ENCODE results near the gene MPST. TPM values are rescaled to one million over a fixed set of nuclear protein-coding genes. Genes with fewer than 3 reads are reported as not detected.

MPST gene
- total RNA-seq, 1 experiment from 2014 or later = 68.6 TPM

DNA sequence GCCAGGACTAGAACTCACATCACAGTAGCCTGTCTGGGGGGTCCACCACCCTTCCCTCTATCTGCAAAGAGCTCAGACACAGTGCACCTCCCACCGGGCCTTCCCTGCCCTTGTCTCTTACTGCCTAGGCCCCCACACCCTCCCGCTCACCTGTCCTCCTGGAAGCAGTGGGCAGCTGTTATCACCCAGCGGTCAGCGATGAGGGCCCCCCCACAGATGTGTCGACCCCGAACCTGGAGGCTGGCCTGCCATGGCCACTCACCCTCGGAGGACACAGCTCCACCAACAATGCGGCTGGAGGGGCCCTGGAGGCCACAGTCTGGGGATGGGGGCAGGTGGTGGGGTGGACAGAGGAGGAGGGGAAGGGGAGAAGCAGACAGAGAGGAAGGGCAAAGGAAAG lies 50.8 kb downstream of the MPST start:
- intact Hi-C loops (cut with micrococcal nuclease) = no loop called here
- Histone ChIP-seq H3K9ac (ENCODE audit: low read length) (no peak overlapping the region), H4K20me1 (ENCODE audit: insufficient read depth) (no peaks in the 10 kb centered on the region), H3K27me3 (ENCODE audit: insufficient read depth, low read length) (0 out of 2 replicates have a peak, but pooled peaks cover 3% of the 10 kb centered on the region), H3K4me1 (ENCODE audit: control insufficient read depth in 1 of 2, insufficient read depth in 2 of 2, low read length in 2 of 2) (peaks cover 0 to under 1% of the 10 kb centered on the region in 2 experiments; a peak in 1 of 4 replicates), H3K4me3 (replicated peaks in 1 of 2; ENCODE audit: low read depth in 1 of 2, low read length in 2 of 2) (no peak overlapping the region), H2AFZ (ENCODE audit: low read depth, low read length, poor library complexity, severe bottlenecking) (no peak overlapping the region), H3K36me3 (ENCODE audit: control insufficient read depth in 1 of 2, insufficient read depth in 2 of 2, low read length in 2 of 2) (no peaks in the 10 kb centered on the region), H3K9me3 (ENCODE audit: control insufficient read depth in 1 of 2, insufficient read depth in 1 of 2, low read depth in 1 of 2, low read length in 2 of 2) (no peaks in the 10 kb centered on the region; a peak in 1 of 4 replicates), H3K27ac (ENCODE audit: low read depth, low read length) (no peak overlapping the region), H3K4me2 (ENCODE audit: low read length) (no peak overlapping the region), H3K9me2 (ENCODE audit: insufficient read depth) (no peaks in the 10 kb centered on the region), H3K79me2 (ENCODE audit: insufficient read depth, low read length) (no peaks in the 10 kb centered on the region)
- no TSS peak for BruUV-seq (replicated peaks)
- POLR2A ChIA-PET = no interaction called here
- RAD21 ChIA-PET (ENCODE audit: low non-redundant PET in 1 of 2, low total read pairs in 2 of 2, uncharacterized antibody in 2 of 2, unreplicated experiment in 2 of 2) = no interaction called here
- ATAC-seq = no peak
- TF ChIP-seq MAX (IDR thresholded peaks at IDR 0.05) (no peak), JUND (IDR thresholded peaks at IDR 0.05) (no peak), SP1 (IDR thresholded peaks at IDR 0.05; ENCODE audit: low read depth) (no peak), SIN3A (IDR thresholded peaks at IDR 0.05; ENCODE audit: low read depth) (no peak), ZFX (IDR thresholded peaks at IDR 0.05) (no peak), CEBPB (IDR thresholded peaks at IDR 0.05; ENCODE audit: low read depth) (no peak), CBX3 (IDR thresholded peaks at IDR 0.05; ENCODE audit: low read depth) (no peak), YY1 (IDR thresholded peaks at IDR 0.05; ENCODE audit: extremely low read depth, insufficient replicate concordance, low read depth, low read length) (no peak), ATF3 (IDR thresholded peaks at IDR 0.05) (no peak), SRF (IDR thresholded peaks at IDR 0.05; ENCODE audit: low read depth) (no peak), ELF1 (IDR thresholded peaks at IDR 0.05; ENCODE audit: borderline replicate concordance, low read depth) (no peak), EZH2 (IDR thresholded peaks at IDR 0.05) (no peak)
- TF ChIP-seq, protein P1, sequence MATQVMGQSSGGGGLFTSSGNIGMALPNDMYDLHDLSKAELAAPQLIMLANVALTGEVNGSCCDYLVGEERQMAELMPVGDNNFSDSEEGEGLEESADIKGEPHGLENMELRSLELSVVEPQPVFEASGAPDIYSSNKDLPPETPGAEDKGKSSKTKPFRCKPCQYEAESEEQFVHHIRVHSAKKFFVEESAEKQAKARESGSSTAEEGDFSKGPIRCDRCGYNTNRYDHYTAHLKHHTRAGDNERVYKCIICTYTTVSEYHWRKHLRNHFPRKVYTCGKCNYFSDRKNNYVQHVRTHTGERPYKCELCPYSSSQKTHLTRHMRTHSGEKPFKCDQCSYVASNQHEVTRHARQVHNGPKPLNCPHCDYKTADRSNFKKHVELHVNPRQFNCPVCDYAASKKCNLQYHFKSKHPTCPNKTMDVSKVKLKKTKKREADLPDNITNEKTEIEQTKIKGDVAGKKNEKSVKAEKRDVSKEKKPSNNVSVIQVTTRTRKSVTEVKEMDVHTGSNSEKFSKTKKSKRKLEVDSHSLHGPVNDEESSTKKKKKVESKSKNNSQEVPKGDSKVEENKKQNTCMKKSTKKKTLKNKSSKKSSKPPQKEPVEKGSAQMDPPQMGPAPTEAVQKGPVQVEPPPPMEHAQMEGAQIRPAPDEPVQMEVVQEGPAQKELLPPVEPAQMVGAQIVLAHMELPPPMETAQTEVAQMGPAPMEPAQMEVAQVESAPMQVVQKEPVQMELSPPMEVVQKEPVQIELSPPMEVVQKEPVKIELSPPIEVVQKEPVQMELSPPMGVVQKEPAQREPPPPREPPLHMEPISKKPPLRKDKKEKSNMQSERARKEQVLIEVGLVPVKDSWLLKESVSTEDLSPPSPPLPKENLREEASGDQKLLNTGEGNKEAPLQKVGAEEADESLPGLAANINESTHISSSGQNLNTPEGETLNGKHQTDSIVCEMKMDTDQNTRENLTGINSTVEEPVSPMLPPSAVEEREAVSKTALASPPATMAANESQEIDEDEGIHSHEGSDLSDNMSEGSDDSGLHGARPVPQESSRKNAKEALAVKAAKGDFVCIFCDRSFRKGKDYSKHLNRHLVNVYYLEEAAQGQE (IDR thresholded peaks at IDR 0.05; ENCODE audit: low read depth) = no peak
- CTCF ChIA-PET = no interaction called here
- no peak for DNase-seq (ENCODE audit: low read depth, low spot score)
